Measurements from ENCODE around the gene TIMM10. TPM values are rescaled to one million over a fixed set of nuclear protein-coding genes. Genes with fewer than 3 reads are reported as not detected.

The TIMM10 gene
- total RNA-seq, 1 experiment from 2014 or later = 94.7 TPM

DNA sequence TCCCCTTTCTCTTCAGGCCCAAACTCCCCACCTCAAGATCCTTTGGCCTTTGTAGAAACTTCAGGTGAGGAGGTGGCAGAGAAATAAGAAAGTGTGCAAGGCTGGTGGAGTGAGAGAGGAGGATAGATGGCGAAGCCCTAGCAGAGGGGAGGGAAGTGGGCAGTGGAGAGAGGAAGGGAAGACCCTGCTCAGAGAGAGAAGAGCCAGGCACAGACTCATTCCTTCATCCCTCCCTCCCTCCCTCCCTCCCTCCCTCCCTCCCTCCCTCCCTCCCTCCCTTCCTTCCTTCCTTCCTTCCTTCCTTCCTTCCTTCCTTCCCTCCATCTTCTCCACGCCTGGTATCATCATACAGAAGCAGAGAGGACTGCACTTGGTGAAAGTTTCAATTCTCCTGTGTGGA lies 49.2 kb downstream of the TIMM10 start:
- intact Hi-C loops (cut with micrococcal nuclease; ENCODE audit: unreplicated experiment) = loop anchor here (5.0 kb wide), 1 partner anchor 134 kb away; no protein-coding TSS in a partner anchor
- DNase-seq = no peak
- no peaks in the 10 kb centered on the region for H3K9me3 ChIP-seq (ENCODE audit: insufficient read depth, low read depth)
- no peaks in the 10 kb centered on the region for H3K4me1 ChIP-seq (replicated peaks; ENCODE audit: insufficient read depth)
- H3F3A ChIP-seq (ENCODE audit: insufficient read depth, low read depth) = peaks cover 21% of the 10 kb centered on the region; the same call in 1 of the 2 replicates
- H2AFZ ChIP-seq = no peak overlapping the region
- H3K27ac ChIP-seq = no peak overlapping the region
- ChIA-PET CTCF (interaction anchor here (3.2 kb wide), 1 partner anchor 12 kb away, joined by 31 read pairs; no protein-coding TSS in a partner anchor), POLR2A (ENCODE audit: unreplicated experiment) (no interaction called here)
- no TSS peak for BruUV-seq (replicated peaks)
- H3K36me3 ChIP-seq (ENCODE audit: low read depth) = no peaks in the 10 kb centered on the region
- no peak overlapping the region for H3K4me3 ChIP-seq
- no peak for TF ChIP-seq EZH2 (IDR thresholded peaks at IDR 0.05; ENCODE audit: low read depth)
- no peaks in the 10 kb centered on the region for H3K79me2 ChIP-seq (ENCODE audit: low read depth)
- H3K4me2 ChIP-seq = no peak overlapping the region
- peaks cover 28% of the 10 kb centered on the region for H3K27me3 ChIP-seq (ENCODE audit: insufficient read depth, low read depth)
- H3K9me2 ChIP-seq (ENCODE audit: insufficient read depth) = no peaks in the 10 kb centered on the region
- no peaks in the 10 kb centered on the region for H4K20me1 ChIP-seq (ENCODE audit: insufficient read depth)

DNA sequence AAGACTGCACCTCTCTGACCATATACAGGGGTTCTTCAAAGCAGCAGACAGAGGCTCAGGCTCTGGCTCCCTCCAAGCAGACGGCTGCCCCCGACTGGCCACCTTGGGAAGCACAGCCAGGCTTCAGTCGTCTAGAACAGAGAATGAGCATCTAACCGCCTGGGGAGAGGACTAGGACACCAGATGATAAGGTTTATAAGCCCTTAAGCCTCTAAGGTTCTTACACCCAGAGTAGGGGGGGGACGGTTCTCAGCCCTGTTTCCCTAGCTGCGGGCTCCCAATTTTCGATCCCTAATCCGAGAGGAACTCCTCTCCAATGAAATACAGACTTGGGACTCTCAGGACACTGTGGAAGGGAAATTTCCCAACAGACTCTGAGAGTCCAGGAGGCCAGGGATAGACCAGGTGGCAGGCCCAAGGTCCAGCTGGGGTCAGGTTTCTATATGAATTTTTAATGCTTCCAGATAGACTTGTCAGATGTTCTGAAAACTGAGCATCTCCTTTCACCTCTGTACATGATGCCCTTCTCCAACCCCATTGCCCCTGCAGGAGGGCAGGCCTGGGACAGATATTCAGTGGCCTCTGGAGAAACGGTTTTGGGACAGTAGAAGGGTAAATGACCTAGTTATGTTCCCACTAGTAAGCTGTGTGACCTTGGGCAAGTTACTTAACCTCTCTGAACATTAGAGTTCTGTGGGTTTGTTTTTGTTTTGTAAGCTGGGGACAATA lies 50.0 kb downstream of the TIMM10 start:
- H3K9me3 ChIP-seq (ENCODE audit: insufficient read depth, low read depth) = no peaks in the 10 kb centered on the region
- no TSS peak for BruUV-seq (replicated peaks)
- peaks cover 28% of the 10 kb centered on the region for H3K27me3 ChIP-seq (ENCODE audit: insufficient read depth, low read depth)
- no peak for TF ChIP-seq EZH2 (IDR thresholded peaks at IDR 0.05; ENCODE audit: low read depth)
- TF ChIP-seq, protein P1, sequence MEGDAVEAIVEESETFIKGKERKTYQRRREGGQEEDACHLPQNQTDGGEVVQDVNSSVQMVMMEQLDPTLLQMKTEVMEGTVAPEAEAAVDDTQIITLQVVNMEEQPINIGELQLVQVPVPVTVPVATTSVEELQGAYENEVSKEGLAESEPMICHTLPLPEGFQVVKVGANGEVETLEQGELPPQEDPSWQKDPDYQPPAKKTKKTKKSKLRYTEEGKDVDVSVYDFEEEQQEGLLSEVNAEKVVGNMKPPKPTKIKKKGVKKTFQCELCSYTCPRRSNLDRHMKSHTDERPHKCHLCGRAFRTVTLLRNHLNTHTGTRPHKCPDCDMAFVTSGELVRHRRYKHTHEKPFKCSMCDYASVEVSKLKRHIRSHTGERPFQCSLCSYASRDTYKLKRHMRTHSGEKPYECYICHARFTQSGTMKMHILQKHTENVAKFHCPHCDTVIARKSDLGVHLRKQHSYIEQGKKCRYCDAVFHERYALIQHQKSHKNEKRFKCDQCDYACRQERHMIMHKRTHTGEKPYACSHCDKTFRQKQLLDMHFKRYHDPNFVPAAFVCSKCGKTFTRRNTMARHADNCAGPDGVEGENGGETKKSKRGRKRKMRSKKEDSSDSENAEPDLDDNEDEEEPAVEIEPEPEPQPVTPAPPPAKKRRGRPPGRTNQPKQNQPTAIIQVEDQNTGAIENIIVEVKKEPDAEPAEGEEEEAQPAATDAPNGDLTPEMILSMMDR (conservative IDR thresholded peaks at IDR 0.05) = peak; percentile 90
- no peak overlapping the region for H3K27ac ChIP-seq
- H4K20me1 ChIP-seq (ENCODE audit: insufficient read depth) = no peaks in the 10 kb centered on the region
- no peaks in the 10 kb centered on the region for H3K79me2 ChIP-seq (ENCODE audit: low read depth)
- peaks cover 21% of the 10 kb centered on the region; the same call in 1 of the 2 replicates for H3F3A ChIP-seq (ENCODE audit: insufficient read depth, low read depth)
- ChIA-PET POLR2A (ENCODE audit: unreplicated experiment) (interaction anchor here (0.5 to 0.7 kb wide), 3 partner anchors 22 to 266 kb away, joined by 3 to 8 read pairs (median 7); partner anchors contain the start of gene TNKS1BP1), CTCF (no interaction called here)
- peaks cover 6% of the 10 kb centered on the region; the same call in 1 of the 2 replicates for H3K4me1 ChIP-seq (replicated peaks; ENCODE audit: insufficient read depth)
- H3K4me3 ChIP-seq = no peak overlapping the region
- no peaks in the 10 kb centered on the region for H3K36me3 ChIP-seq (ENCODE audit: low read depth)
- H2AFZ ChIP-seq = no peak overlapping the region
- no peak overlapping the region for H3K4me2 ChIP-seq
- intact Hi-C loops (cut with micrococcal nuclease; ENCODE audit: unreplicated experiment) = loop anchor here (5.0 kb wide), 1 partner anchor 133 kb away; no protein-coding TSS in a partner anchor
- H3K9me2 ChIP-seq (ENCODE audit: insufficient read depth) = no peaks in the 10 kb centered on the region
- peak; percentile 62 to 69 for DNase-seq

DNA sequence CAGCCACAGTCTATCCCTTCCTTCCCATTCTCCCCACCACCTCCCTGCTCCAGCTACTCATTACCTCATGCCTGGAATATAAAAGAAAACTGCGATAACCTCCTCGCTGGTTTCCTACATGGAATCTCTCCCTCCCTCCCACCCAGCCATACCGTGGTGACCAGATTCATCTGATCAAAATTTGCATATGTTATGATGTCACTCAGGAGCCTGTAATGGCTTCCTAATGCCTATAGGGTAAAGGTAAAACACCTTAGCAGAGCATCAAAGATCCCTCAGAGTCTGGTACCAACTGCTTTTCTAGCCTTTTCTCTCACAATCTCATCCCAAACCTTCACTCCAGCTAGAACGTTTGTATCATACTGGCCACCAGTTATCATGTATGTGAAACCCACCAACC lies 50.6 kb downstream of the TIMM10 start:
- intact Hi-C loops (cut with micrococcal nuclease; ENCODE audit: unreplicated experiment) = loop anchor here (5.0 kb wide), 1 partner anchor 133 kb away; no protein-coding TSS in a partner anchor
- Histone ChIP-seq H3K4me1 (replicated peaks; ENCODE audit: insufficient read depth) (peaks cover 12% of the 10 kb centered on the region), H3K9me2 (ENCODE audit: insufficient read depth) (no peaks in the 10 kb centered on the region), H3K36me3 (ENCODE audit: low read depth) (no peaks in the 10 kb centered on the region), H3K27me3 (ENCODE audit: insufficient read depth, low read depth) (peaks cover 28% of the 10 kb centered on the region), H3K79me2 (ENCODE audit: low read depth) (no peaks in the 10 kb centered on the region), H3K27ac (no peak overlapping the region), H3K9me3 (ENCODE audit: insufficient read depth, low read depth) (no peaks in the 10 kb centered on the region), H2AFZ (no peak overlapping the region), H4K20me1 (ENCODE audit: insufficient read depth) (no peaks in the 10 kb centered on the region), H3K4me2 (no peak overlapping the region), H3K4me3 (no peak overlapping the region), H3F3A (ENCODE audit: insufficient read depth, low read depth) (peaks cover 21% of the 10 kb centered on the region; the same call in 1 of the 2 replicates)
- ChIA-PET CTCF (interaction anchor here (0.6 kb wide), 1 partner anchor 138 kb away, joined by 3 read pairs; no protein-coding TSS in a partner anchor), POLR2A (ENCODE audit: unreplicated experiment) (interaction anchor here (0.7 kb wide), 2 partner anchors 22 to 267 kb away, joined by 3 to 7 read pairs; no protein-coding TSS in a partner anchor)
- no TSS peak for BruUV-seq (replicated peaks)
- TF ChIP-seq, protein P1 (conservative IDR thresholded peaks at IDR 0.05) = no peak
- TF ChIP-seq EZH2 (IDR thresholded peaks at IDR 0.05; ENCODE audit: low read depth) = no peak
- no peak for DNase-seq

Measured in PC-9 (cell line).